HUDEP-2 (cell line): ENCODE measurements around the gene TSPAN9.

ENCODE experiments used
- DNase-seq, 76 experiments: peaks; one replicate each; lab custom pipeline; 2025; ENCODE audit not compliant: unreplicated experiment in 76 of 76; lab: John Stamatoyannopoulos, UW

TSPAN9 gene, protein sequence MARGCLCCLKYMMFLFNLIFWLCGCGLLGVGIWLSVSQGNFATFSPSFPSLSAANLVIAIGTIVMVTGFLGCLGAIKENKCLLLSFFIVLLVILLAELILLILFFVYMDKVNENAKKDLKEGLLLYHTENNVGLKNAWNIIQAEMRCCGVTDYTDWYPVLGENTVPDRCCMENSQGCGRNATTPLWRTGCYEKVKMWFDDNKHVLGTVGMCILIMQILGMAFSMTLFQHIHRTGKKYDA

DNA sequence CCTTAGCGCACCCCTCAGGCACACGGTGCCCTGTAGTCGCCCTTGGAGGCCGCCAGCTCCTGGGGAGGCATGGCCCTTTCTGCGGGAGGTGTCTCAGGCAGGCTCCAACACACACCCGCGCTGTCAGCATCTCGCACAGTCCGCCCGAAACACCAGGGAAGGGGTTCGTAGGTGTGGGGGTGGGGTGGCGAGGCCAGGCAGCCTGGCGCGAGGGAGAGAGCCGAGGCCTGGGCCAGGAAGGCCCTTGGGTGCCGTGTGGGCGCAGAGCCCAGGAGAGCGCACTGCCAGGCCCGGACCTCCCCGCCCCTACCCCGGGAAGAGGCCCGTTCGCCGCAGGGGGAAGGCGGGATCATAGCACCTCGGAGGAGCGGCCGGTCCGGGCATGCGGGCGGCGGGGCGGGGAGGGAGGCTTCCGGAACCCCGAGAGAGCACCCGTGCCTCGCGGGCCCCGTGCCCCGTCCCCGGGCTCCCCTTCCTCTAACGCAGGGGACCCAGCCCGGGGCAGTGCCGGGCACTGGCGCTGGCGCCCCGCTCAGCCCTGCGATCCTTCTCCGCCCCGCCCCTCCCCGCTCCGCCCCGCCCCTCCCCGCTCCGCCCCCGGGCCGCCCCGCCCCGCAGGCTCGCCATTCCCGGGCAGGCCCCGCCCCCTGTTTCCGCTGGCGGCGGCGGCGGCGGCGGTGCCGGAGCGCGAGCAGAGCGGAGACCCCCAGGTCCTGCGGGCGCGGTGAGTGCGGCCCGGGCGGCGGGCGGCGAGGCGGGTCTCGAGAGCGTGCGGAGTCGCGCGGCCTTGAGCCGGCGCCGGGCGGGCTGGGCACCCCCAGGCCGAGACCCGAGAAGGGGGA is at the start of gene TSPAN9:
TSS of gene TSPAN9 (plus strand) at position 650 of the 842 bp plus-strand sequence. CDS start 123,815 bp downstream, outside the sequence.
- peak in 48 of 76 experiments; percentile 4 to 68 (median 32) for DNase-seq

DNA sequence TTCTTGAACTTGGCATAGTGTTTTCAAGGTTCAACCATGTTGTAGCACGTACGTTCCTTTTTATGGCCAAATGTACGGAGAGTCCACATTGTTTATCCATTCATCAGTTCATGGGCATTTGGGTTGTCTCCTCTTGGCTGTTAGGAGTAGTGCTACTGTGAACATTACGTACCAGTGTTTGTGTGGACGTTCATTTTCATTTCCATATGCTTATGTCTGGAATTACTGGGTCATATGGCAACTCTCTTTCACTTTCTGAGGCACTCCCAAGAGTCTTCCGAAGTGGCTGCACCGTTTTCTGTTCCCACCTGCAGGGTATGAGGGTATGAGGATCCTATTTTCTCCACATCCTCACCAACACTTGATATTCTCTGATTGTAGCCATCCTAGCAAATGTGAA is 49.1 kb upstream of the TSPAN9 start:
- DNase-seq = no peak

DNA sequence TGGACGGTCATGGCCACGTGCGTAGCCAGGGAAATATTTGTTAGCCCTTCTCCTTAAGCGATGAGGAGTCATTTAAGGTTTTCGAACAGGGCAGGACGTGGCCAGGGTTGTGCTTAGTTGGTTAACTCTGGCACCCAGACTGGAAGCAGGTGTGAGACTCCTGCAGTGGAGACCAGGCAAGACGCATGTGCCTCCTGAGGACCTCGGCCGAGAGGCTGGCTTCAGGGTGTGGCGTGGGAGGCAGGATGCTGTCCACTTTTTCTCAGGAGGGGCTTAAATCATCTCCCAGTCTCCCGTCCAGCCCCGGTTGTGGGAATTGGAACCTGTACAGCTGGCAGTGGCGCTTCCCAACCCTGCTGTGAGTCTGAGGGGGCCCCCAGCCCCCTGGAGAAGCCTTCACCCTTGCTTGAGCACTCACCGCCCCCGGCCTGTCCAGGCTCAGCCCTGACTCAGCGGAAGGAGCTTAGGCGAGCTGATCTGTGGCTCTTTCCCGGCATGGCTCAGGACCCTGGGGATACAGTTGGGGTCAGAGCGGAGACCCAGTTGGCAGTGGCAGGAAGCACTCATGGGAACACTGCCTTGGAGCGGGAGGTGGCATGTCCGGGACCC is 46.3 kb upstream of the TSPAN9 start:
- DNase-seq = no peak

DNA sequence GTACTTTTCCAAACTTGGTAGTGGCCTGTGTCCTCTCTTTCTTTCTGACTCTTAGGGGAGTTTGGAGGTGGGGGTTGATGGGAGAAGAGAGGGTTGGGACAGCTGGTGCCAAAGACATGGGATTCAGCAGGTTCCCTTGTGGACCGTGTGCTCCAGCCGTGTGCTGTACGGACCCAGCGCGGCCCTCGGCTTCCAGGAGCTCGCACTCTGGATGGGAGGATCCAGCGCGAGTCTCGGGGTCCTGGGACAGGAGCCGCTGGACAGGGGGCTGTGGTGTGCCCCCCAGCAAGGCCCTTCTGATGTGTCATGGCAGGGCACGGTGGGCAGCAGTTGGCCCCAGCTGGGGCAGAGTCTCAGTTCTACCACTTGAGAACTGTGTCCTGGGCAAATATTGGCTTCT is 45.0 kb upstream of the TSPAN9 start:
- no peak for DNase-seq

DNA sequence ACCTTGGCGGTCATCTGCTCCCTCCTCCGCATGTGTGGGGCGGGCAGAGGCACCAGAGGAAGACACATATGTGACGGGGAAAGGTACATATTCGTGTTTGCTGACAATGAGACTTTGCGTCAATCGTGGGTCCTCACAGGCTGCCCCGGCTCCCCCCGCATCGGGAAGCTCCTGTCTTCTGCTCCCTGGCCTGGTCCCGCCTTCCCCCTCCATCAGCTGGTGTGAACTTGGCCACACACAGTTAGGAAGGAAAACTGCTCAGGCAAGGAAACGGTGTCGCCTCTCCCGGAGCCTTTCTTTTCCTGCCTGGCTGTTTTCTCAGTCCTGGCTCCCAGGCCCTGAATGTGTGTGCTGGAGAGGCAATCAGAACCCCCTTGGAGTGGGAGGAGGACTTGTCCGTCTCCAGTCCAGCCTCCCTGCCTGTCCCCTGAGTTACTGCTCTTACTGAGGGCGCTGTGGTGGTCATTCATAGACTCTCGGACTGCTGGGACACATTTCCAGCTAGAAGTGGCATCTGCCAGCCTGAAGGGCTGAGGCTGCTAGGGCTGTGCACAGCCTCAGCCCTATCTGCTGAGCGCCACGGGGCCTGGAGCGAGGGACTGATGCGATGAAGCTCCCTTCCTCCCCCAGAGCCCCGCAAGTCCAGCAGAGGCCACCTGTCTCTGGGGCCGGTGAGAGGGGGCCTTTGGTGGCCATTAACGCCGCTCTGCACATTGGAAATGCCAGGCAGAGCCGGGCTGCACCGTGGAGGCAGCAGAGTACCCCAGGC is 44.2 kb upstream of the TSPAN9 start:
- no peak for DNase-seq

DNA sequence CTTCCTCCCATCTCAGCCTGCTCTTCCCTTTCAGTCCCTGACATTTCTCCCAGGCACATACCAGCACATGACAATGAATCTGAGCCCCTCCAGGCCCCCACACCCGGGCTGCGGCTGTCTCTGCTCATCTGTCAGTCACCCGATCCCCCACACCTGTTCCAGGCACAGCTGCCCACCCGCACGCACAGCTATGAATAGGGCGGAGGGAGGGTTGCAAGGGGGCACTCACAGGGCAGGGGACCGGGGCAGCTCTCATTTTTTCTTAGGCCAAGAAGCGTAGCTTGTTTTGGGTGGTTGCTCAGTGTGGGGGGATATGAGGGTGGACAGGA is 43.7 kb upstream of the TSPAN9 start:
- DNase-seq = no peak

DNA sequence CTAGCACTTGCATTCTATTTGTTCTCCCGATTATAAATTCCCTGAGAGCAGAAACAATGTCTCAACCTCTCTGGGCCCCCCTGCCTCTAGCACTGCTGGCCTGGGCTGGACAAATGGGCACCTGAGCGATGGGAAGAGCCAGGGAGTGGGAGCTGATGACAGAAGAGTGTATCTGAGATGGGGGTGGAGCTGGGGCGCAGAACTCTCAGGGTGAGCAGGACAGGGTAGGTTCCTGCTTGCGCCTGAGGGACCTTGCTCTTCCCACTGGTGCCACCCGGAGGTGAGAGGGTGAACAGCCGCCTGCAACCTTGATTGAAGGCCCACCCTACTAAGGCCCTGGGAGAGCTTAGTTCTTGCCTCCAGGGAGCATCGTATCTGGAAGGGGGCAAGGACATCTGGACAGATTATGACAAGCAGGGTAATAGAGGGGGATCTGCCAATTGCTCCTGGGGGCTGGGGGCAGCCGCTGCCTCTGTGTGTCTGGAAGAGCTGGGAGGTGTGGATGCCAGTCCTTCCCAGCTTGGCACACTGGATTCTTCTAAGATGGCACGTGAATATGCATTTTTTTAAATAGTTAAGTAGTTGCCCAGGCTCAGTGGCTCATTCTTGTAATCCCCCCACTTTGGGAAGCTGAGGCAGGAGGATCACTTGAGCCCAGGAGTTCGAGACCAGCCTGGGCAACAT is 43.0 kb upstream of the TSPAN9 start:
- peak in 59 of 76 experiments; percentile 4 to 73 (median 36) for DNase-seq

DNA sequence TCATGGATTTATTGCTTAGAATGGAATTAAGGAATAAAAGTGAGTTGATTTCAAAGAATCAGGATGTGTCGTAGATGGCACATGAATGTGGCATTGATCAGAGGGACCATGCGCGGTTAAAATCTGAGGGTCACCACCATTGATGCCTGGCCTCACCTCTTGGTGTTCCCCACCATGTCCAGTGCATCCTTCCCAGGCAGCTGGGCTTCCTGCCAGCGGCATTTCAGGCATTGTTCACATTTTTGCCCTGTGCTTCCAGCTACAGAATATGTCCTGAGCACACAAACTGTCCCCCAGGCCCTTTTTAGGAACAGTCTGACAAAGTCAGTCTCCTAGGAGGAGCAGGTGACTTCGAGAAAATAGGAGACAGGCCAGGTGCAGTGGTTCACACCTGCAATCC is 42.0 kb upstream of the TSPAN9 start:
- DNase-seq = no peak

DNA sequence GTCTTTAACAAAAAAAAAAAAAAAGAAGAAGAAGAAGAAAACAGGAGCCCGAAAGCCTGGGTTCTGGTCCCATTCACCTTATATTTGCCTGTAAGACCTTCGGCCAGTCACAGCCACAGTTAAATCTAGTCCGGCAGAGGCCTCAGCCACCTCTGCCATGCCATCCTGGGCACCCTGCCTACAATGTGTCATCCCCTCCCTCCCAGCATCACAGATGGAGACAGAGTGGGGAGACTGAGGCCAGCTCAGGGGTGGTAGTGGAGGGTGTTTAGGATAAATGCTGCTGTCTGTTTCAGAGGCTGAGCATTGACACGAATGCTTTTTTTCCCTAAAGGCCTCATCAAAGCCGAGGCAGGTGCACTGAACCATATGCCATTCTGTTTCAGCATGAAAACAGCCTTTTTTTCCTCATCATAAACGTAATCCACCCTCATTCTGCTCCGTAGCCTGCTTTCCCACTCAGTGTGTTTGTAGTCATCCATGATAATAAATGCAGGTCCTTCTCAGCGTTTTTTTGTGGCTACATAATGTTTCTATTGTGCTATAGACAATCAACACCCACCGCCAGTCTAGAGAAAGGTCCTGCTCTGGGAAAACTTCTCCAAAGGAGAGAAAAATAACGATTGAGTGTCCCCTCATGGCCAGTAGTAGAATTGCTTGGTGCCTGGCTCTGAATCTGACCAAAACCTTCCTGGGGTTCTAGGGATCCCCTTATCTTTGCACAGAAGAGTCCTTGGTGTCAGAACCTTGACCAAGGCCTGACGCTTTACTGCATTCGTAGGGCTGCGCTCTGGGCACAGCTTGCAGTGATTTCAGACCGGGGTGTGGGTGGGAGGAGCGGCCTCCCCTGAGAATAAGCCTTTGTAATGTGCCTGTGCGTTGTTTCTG is 41.1 kb upstream of the TSPAN9 start:
- DNase-seq = peak in 2 of 76 experiments; percentile 1 to 5

DNA sequence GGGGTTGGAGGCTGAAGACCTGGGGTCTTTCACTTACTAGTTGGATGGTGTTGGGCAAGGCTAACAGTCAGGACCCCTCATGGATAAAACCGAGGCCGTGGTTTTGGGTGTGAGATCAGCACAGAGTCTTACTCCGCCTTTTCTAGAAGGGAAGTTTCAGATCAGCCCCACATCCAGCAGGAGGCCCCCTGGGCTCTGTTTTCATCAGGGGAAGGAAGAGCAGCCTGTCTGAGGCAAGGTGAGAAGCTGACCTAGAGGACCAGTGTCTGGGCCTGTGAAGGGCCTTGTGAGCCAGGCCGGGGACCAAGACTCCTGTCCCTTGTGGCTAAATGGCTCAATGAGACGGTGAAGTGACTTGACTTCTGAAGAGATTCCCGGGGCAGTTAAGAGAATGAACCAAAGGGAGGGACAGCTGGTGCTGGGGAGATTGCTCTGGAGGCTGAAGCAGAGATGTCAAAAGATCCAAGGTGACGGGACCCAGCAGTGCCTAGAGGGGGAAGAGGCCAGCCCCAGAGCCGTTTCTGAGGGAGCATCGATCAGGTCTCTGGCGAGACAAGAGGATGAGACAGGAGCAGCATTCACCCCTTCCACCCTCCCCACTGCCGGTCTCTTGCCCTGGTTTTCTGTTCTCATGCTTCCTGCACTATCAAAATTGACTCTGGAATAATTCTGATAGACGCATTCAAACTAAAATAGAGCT is 40.1 kb upstream of the TSPAN9 start:
- no peak for DNase-seq

DNA sequence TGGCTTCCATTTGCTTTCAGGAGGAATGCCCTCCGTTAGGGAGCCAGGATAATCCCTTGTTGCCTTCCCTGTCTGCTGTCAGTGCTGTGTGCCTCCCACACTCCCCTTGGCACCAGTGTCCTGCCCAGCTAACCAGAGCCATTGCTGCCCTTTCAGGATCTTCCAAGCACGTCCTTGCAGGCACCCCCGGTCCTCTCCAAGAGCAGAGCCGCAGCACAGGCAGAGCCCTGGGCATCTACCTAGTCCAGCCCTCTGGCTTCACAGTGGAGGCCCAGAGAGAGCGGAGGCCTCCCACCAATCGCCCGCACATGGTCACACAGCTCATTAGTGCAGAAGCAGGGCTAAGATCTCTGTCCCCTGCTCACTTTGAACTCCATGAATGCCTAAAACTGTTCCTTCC is 39.0 kb upstream of the TSPAN9 start:
- DNase-seq = no peak

DNA sequence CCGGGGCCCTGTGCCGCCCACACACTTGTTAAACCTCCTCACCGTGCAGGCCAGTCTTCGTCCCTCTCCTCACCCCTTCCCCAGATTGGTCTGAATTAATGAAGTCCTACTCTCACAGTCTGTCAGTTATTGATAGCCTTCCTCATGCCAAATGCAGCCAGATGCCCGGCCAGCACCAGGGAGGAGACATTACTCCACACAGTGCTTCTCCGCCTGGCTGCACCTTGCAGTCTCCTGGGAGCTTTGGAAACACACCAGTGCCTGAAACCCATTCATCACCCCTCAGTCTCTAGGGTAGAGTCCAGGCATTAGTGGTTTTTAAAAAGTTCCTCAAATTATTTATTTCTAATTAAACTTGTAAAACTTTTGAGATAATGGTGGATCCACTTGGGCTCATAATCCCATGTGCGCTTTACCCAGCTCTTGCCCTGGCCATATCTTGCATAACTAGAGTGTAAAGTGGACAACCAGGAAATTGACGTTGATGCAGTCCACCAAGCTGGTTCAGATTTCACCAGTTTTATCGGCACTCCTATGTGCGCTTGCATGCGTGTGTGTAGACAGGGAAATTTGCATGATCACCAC is 38.2 kb upstream of the TSPAN9 start:
- DNase-seq = no peak

DNA sequence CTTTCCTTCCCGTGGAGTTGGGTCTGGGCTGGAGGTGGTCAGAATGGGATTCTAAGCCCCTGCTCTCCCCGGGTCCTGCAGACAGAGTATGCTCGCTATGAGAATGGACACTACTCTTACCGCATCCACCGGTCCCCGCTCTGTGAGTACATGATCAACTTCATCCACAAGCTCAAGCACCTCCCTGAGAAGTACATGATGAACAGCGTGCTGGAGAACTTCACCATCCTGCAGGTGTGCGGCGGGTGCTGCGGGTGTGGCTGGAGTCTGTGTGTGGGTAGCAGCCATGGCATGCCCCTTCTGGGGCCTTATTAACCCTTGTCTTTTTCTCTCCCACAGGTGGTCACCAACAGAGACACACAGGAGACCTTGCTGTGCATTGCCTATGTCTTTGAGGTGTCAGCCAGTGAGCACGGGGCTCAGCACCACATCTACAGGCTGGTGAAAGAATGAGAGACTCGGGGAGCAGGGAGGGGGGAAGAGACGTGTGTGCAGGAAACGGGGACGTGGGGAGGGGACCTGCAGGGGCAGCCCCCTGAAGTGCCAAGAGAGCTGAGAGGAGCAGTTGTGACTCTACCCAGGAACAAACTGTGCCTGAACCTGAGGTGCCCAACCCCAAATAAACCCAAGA is 37.0 kb upstream of the TSPAN9 start:
- DNase-seq = no peak

DNA sequence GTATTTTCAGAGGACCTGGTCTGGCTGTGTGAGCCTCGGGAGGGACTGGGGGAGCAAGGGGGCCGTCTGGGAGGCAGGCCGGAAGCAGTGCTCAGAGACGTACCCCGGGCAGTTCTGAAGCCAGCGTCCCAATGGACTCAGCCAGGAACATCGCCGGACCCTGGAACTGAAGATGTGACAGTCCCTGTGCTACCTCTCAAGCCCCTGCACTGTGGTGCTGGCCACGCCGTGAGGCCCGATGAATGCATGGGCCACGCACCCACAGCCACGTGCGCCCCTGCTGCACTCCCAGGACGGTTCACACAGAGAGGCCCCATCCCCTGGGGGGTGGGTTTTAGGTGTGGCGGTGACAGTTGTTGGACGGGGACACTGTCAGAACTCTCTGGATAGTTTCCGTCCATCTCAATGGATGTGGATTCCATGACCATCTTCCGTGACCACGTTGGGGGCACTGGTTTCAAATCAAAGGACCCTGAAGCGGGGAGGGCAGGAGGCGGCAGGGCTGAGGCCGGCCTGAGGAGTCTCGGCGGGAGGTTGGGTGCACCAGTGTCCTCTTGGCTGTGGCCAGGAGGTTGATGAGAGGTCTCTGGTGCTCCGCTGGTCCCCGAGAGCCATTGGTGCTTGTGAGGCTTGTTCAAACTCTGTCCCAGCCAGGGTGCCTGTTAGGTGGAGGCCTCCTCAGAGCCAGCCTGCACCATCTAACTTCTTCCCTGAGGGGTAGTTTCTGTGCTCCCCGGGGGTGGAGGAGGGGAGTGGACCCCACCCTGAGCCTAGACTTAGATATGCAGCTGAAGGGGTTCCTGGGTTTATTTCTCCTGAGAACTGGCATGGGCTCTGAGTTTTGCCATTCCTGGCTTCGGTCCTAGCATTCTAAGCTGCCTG is 36.3 kb upstream of the TSPAN9 start:
- no peak for DNase-seq

DNA sequence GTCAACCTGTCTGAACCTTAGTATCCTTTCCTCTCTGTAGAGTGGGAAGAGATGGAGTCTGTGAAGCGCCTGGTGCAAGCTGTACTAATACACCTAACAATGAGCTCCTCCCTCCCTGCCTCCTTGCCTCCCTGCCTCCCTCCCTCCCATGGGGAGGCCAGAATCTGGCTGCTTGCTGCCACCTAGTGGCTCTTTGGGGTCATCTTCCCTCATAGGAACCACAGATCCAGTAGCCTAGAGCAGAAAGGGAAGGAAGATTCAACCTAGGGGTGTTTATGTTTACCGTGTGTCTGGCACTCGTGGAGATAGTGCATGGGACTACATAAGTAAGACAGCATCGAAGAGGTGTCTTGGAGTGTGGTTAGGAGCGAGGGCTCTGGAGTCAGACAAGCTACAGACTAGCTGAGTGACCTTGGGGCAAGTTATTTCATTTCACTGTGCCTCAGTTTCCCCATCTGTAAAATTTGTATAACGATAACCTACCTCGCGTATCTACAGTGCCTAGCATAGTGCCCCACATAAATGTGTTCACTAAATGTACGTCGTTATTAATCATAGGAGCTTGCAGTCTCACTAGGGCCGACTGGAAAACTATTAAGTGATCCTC is 35.5 kb upstream of the TSPAN9 start:
- DNase-seq = peak in 72 of 76 experiments; percentile 1 to 79 (median 52)

DNA sequence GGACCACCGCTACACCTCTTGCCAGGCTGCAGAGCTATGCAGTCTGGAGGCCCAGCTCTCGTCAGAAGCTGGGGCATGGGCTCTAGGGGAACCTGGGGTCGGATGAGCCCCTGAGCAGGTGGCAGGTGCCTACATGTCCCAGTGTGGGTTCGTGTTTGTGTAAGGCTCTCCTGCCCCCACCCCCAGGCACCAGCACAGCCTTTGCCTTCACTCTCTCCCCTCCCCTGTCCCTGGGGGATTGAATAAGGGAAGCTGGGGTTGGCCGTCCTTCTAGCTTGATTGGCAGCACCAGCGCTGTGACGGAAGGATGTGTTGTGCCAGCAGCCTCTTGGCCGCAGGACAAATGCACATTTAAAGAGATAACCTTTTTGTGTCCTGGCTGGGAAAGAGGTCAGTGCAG is 34.8 kb upstream of the TSPAN9 start:
- no peak for DNase-seq

DNA sequence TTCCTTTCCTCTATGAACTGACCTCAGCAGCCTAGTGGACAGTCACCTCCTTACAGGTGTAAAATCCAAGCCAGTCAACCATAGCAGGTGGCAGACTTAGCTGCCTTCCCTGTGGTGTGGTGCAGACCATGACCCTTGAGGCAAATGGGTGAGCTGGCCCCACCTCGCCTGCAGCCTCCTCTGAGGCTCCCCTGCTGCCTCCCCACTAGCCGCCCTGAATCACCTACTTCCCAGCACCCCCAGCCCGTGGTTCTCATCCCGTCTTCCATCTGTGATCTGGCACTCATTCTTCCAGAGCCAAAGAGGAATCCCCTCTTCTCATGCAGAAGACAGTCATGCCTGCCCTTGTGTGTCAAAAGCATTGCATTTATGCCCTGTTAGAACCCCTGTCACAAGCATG is 34.4 kb upstream of the TSPAN9 start:
- no peak for DNase-seq
